GM12801 (cell line): ENCODE measurements around the gene KLRF2.

Experiments
- CTCF ChIP-seq: IDR thresholded peaks from one replicate; pipeline ENCODE4 v1.5.1; 2011; ENCODE audit warnings: control low read depth; ENCODE audit not compliant: insufficient read length; ENCODE audit errors: extremely low read depth

KLRF2 gene

GRCh38 chr12:9895215-9895971, 14.1 kb downstream of the KLRF2 start:
- TF ChIP-seq CTCF: no peak

- TF ChIP-seq CTCF: no peak
These were observed 16.2 kb downstream of the KLRF2 start for GRCh38 chr12:9897535-9897934.

GRCh38 chr12:9899209-9899608, 17.9 kb downstream of the KLRF2 start:
- no peak for TF ChIP-seq CTCF

GRCh38 chr12:9900930-9901329, 19.6 kb downstream of the KLRF2 start:
- no peak for TF ChIP-seq CTCF

GRCh38 chr12:9902539-9903228, 21.4 kb downstream of the KLRF2 start:
- no peak for TF ChIP-seq CTCF

GRCh38 chr12:9906873-9907272, 25.6 kb downstream of the KLRF2 start:
- TF ChIP-seq CTCF: no peak

GRCh38 chr12:9907769-9908168, 26.5 kb downstream of the KLRF2 start:
- no peak for TF ChIP-seq CTCF
